ENCODE measurements around the gene RNF44. TPM values are rescaled to one million over a fixed set of nuclear protein-coding genes. Genes with fewer than 3 reads are reported as not detected.

RNF44 gene
- total RNA-seq, 2 donors from 2014 or later, result 10.7 to 12.4 TPM

DNA sequence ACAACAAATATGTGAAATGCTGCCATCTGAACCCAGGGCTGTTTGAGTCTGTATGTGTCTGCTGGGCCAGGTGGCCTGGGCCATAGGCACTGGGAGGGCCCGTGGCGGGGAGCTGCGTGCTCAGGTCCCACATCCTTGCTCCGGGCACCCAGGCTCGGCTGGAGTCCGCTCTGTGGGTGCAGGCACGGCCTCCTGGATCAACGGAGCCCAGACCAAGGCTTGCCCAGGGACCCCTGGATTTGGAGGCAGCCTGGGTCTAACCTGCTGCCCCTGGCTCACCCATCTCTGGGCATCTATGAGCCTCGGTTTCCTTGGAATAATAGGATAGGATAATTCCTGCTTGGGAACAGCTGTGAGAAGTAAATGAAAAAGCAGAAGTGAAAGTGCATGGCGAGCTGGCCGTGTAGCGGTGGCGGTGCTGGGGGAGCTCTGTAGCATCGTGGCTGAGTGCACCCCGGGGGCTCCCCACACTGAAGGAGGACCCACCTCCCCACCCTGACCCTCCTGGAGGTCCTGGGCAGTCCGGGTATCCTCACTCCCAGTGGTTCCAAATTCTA is 13.2 kb upstream of the RNF44 start:
- no peak overlapping the region for H3K27ac ChIP-seq

DNA sequence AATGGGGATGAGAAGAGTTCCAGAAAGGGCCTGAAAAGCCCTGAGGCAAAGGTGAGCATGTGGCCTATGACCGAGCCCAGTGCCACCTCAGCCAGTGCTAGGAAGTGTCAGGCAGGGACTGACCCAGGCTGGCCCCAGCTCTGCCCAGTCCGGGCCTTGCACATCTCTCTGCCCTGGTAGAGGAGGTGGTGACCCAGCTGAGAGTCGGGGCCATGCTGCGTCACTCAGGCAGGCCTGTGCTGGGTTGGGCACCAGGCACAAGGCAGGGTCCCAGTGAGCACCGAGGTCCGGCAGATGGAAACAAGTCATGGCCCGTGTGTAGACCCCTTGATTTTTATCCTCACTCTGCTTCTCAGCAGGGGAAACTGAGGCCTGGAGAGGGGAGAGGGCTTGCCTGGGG is 12.7 kb upstream of the RNF44 start:
- TF ChIP-seq, protein P1, sequence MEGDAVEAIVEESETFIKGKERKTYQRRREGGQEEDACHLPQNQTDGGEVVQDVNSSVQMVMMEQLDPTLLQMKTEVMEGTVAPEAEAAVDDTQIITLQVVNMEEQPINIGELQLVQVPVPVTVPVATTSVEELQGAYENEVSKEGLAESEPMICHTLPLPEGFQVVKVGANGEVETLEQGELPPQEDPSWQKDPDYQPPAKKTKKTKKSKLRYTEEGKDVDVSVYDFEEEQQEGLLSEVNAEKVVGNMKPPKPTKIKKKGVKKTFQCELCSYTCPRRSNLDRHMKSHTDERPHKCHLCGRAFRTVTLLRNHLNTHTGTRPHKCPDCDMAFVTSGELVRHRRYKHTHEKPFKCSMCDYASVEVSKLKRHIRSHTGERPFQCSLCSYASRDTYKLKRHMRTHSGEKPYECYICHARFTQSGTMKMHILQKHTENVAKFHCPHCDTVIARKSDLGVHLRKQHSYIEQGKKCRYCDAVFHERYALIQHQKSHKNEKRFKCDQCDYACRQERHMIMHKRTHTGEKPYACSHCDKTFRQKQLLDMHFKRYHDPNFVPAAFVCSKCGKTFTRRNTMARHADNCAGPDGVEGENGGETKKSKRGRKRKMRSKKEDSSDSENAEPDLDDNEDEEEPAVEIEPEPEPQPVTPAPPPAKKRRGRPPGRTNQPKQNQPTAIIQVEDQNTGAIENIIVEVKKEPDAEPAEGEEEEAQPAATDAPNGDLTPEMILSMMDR (IDR thresholded peaks at IDR 0.05), result no peak
- H3K27me3 ChIP-seq, result no peaks in the 10 kb centered on the region
- H3K4me3 ChIP-seq, result no peak overlapping the region
- no peaks in the 10 kb centered on the region for H3K36me3 ChIP-seq
- no peak overlapping the region for H3K27ac ChIP-seq
- no peaks in the 10 kb centered on the region for H3K9me3 ChIP-seq
- H3K4me1 ChIP-seq, result peaks cover 0 to 13% of the 10 kb centered on the region in 2 donors
- DNase-seq (ENCODE audit: low spot score), result no peak

More for the DNA sequence above, 13.2 kb upstream of the RNF44 start:
- Histone ChIP-seq H3K4me1 (peaks cover 0 to 13% of the 10 kb centered on the region in 2 donors), H3K27me3 (no peaks in the 10 kb centered on the region), H3K36me3 (no peaks in the 10 kb centered on the region), H3K9me3 (no peaks in the 10 kb centered on the region), H3K4me3 (no peak overlapping the region)
- no peak for DNase-seq (ENCODE audit: low spot score)
- TF ChIP-seq, protein P1 (IDR thresholded peaks at IDR 0.05), result no peak

DNA sequence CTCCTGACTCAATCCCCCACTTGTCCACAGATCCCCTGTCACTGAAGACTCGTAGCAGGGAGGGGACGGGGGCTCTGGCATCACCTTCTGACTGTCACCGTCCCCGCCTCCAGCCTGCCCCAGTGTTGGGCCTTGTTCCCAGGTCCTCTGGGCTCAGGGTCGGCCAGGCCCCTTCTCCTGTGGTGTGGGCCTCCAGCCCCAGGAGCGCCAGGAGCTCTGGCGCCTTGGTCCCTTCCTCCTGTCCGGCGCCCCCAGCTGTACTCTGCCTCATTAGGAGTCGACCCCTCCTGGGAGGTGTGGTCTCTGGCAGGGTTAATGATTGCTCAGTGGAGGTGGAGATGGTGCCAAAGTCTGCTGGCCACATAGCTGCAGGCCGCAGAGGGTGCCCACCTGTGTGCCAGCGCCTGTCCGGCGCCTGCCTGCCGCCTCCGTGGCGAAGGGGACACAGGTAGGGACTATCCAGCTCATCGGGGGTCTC is 11.8 kb upstream of the RNF44 start, which contains the start of gene CDHR2:
TSS of gene CDHR2 (plus strand) at position 376 of the 478 bp plus-strand sequence. CDS start 16,011 bp downstream, outside the sequence.
- no peaks in the 10 kb centered on the region for H3K27me3 ChIP-seq
- H3K27ac ChIP-seq, result peak within 1 kb of the TSS; percentile 16 to 25
- H3K4me1 ChIP-seq, result peaks cover 0 to 12% of the 10 kb centered on the region in 2 donors
- H3K4me3 ChIP-seq, result no peak within 1 kb of the TSS
- no peak for DNase-seq (ENCODE audit: low spot score)
- no peaks in the 10 kb centered on the region for H3K9me3 ChIP-seq
- TF ChIP-seq, protein P1 (IDR thresholded peaks at IDR 0.05), result no peak
- H3K36me3 ChIP-seq, result no peaks in the 10 kb centered on the region

DNA sequence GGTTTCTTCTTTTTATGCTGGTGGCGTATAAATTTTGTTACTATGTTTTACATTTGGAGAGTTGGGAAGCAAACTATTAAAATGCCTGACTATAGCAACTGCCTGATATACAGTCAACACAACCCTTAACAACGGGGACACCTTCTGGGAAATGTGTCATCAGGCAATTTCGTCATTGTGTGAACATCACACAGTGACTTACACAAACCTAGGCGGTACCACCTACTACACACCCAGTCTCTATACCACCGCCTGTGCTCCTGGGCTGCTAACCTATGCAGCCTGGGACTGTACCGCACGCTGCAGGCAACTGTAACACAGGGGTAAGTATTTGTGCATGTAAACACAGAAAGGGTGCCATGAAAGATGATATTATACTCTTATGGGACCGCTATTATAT is 10.6 kb upstream of the RNF44 start:
- DNase-seq (ENCODE audit: low spot score), result no peak
- no peaks in the 10 kb centered on the region for H3K9me3 ChIP-seq
- no peak overlapping the region for H3K4me3 ChIP-seq
- H3K27me3 ChIP-seq, result no peaks in the 10 kb centered on the region
- peaks cover 0 to 16% of the 10 kb centered on the region in 2 donors for H3K4me1 ChIP-seq
- peak overlapping the region; percentile 16 to 25 for H3K27ac ChIP-seq
- TF ChIP-seq, protein P1 (IDR thresholded peaks at IDR 0.05), result no peak
- no peaks in the 10 kb centered on the region for H3K36me3 ChIP-seq

DNA sequence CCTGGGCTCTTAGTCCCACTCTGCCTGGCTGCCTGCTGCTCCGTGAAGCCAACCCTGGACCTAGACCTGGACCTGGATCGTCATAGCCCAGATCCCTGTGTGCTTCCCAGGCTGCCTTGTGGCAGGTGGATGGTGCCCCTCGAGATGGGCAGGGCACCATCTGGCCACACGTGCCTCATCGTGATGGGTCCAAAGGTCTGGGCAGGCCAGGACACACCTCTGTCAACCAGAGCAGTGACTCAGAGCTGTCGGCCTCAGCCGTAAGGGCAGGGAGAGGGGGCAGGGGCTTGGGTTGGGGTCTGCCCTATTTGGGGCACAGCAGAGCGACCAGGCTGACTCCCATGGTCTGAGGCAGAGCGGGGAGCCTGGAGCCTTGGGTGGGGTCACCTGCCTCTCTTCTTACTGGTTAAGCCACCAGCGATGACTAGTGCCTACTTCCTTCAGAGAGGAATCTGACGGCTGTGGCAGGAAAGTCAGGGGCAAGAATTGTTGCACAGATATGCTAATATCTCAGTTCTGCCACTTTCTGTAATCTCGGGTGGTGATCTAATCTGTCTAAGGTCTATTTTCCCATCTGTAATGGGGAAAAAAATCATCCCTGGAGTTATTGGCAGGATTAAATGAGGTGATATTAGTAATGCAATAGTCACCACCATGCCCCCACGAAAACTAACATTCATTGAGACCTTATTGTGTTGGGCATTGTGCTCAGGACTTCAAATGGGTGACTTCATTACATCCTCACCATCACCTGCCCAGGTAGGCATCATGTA is 8.7 kb upstream of the RNF44 start:
- DNase-seq (ENCODE audit: low spot score), result no peak
- Histone ChIP-seq H3K36me3 (no peaks in the 10 kb centered on the region), H3K4me3 (no peak overlapping the region), H3K4me1 (peaks cover 0 to 35% of the 10 kb centered on the region in 2 donors), H3K27ac (no peak overlapping the region), H3K9me3 (no peaks in the 10 kb centered on the region), H3K27me3 (no peaks in the 10 kb centered on the region)
- TF ChIP-seq, protein P1 (IDR thresholded peaks at IDR 0.05), result no peak
